HEK293T (cell line): Measurements from ENCODE around the gene TRRAP.
A peak's percentile ranks its signal among the peaks of the same experiment; 100 is the strongest.

Experiments
- CTCF ChIA-PET: fragments of 350-600 bp; formaldehyde crosslinking; extraction: SDS; loops from one replicate; lab custom pipeline; 2021; ENCODE audit warnings: antibody characterized with exemption, inconsistent platforms; lab: Yijun Ruan, JAX
- POLR2A ChIA-PET: fragments of 350-600 bp; formaldehyde crosslinking; extraction: SDS; loops from one replicate; lab custom pipeline; 2020; ENCODE audit warnings: antibody characterized with exemption, inconsistent platforms; lab: Yijun Ruan, JAX
- DNase-seq: peaks from one replicate; pipeline ENCODE4 v3.0.0; 2012; ENCODE audit warnings: mixed read lengths; ENCODE audit errors: extremely low spot score
- ARNT ChIP-seq: fragments of 450-650 bp; IDR thresholded peaks from 2 replicates; pipeline ENCODE4 v1.6.1; 2017; ENCODE audit warnings: mild to moderate bottlenecking
- BHLHE40 ChIP-seq: fragments of 450-650 bp; IDR thresholded peaks from 2 replicates; pipeline ENCODE4 v1.6.1; 2016; ENCODE audit warnings: mild to moderate bottlenecking, moderate library complexity, borderline replicate concordance
- CTBP1 ChIP-seq: fragments of 450-650 bp; IDR thresholded peaks from 2 replicates; pipeline ENCODE4 v1.6.1; 2016; ENCODE audit warnings: borderline replicate concordance
- ELF4 ChIP-seq: fragments of 450-650 bp; IDR thresholded peaks from 2 replicates; pipeline ENCODE4 v1.6.1; 2017; ENCODE audit warnings: antibody characterized with exemption
- FOXA1 ChIP-seq: fragments of 450-650 bp; IDR thresholded peaks from 2 replicates; pipeline ENCODE4 v1.6.1; 2016; ENCODE audit warnings: mild to moderate bottlenecking
- FOXK2 ChIP-seq: fragments of 450-650 bp; IDR thresholded peaks from 2 replicates; pipeline ENCODE4 v1.6.1; 2016; ENCODE audit warnings: mild to moderate bottlenecking
- FOXM1 ChIP-seq: fragments of 450-650 bp; IDR thresholded peaks from 2 replicates; pipeline ENCODE4 v1.6.1; 2017; ENCODE audit warnings: mild to moderate bottlenecking, borderline replicate concordance
- HDGF ChIP-seq: fragments of 450-650 bp; IDR thresholded peaks from 2 replicates; pipeline ENCODE4 v1.6.1; 2017; ENCODE audit warnings: antibody characterized with exemption, borderline replicate concordance
- L3MBTL2 ChIP-seq: fragments of 450-650 bp; conservative IDR thresholded peaks from 2 replicates; pipeline ENCODE4 v1.6.1; 2016; ENCODE audit warnings: mild to moderate bottlenecking
- LEF1 ChIP-seq: fragments of 450-650 bp; IDR thresholded peaks from 2 replicates; pipeline ENCODE4 v1.6.1; 2017; ENCODE audit warnings: mild to moderate bottlenecking, borderline replicate concordance
- NFRKB ChIP-seq: fragments of 450-650 bp; IDR thresholded peaks from 2 replicates; pipeline ENCODE4 v1.6.1; 2016; ENCODE audit warnings: mild to moderate bottlenecking, moderate library complexity
- SP1 ChIP-seq: fragments of 450-650 bp; IDR thresholded peaks from 2 replicates; pipeline ENCODE4 v1.6.1; 2017
- SUZ12 ChIP-seq: fragments of 450-650 bp; IDR thresholded peaks from 2 replicates; pipeline ENCODE4 v1.6.1; 2016; ENCODE audit warnings: mild to moderate bottlenecking
- TARDBP ChIP-seq: fragments of 450-650 bp; IDR thresholded peaks from 2 replicates; pipeline ENCODE4 v1.6.1; 2016
- ZNF384 ChIP-seq: fragments of 450-650 bp; IDR thresholded peaks from 2 replicates; pipeline ENCODE4 v1.6.1; 2016
- TF ChIP-seq, protein P1 (sequence below): fragments of 450-650 bp; IDR thresholded peaks from 2 replicates; pipeline ENCODE4 v1.6.1; 2016

Gene TRRAP

DNA sequence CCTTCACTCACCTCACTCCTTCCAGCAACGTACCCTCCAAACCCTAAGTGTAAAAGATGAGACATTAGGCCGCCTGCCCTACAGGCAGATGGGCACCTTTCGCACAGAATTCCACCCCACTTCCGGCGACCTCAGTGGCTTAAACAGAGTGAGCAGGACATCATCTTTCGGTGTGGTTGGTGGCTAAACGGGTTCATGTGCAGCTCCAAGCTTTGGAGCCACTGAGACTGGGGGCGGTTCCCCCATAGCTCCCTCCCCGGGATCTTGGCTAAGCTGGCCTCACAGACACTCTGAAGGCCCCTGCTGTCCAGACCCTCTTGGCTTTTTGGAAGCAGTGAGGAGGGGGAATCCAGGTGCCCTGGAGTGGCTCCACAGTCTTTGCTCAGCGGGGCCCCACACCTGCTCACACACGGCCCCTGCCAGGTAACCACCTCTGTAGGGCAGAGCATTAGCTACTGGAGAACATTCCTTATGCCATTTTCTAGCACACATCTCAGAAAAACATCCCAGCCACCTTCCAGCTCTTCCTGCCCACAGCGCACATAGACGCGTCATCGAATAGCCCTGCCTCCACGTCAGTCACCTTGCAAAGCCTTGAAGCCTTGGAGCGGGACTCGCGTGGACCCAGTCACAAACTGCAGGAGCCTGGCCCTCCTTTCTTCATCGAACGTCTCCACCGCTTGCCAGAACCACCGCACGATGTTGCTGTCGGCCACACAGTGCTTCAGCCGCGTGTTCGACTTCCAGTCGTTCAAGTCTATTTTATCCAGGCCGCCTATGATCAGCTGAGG lies 156.8 kb downstream of the TRRAP start:
- ChIA-PET CTCF (interaction anchor here (1.3 kb wide), 1 partner anchor 54 kb away, joined by 9 read pairs; no protein-coding TSS in a partner anchor), POLR2A (no interaction called here)
- TF ChIP-seq BHLHE40: no peak
- no peak for TF ChIP-seq FOXA1
- no peak for TF ChIP-seq HDGF
- no peak for TF ChIP-seq TARDBP
- TF ChIP-seq, protein P1, sequence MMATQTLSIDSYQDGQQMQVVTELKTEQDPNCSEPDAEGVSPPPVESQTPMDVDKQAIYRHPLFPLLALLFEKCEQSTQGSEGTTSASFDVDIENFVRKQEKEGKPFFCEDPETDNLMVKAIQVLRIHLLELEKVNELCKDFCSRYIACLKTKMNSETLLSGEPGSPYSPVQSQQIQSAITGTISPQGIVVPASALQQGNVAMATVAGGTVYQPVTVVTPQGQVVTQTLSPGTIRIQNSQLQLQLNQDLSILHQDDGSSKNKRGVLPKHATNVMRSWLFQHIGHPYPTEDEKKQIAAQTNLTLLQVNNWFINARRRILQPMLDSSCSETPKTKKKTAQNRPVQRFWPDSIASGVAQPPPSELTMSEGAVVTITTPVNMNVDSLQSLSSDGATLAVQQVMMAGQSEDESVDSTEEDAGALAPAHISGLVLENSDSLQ: no peak
- no peak for TF ChIP-seq SP1
- no peak for TF ChIP-seq ZNF384
- no peak for TF ChIP-seq FOXK2
- no peak for TF ChIP-seq FOXM1
- TF ChIP-seq SUZ12: no peak
- DNase-seq: no peak

DNA sequence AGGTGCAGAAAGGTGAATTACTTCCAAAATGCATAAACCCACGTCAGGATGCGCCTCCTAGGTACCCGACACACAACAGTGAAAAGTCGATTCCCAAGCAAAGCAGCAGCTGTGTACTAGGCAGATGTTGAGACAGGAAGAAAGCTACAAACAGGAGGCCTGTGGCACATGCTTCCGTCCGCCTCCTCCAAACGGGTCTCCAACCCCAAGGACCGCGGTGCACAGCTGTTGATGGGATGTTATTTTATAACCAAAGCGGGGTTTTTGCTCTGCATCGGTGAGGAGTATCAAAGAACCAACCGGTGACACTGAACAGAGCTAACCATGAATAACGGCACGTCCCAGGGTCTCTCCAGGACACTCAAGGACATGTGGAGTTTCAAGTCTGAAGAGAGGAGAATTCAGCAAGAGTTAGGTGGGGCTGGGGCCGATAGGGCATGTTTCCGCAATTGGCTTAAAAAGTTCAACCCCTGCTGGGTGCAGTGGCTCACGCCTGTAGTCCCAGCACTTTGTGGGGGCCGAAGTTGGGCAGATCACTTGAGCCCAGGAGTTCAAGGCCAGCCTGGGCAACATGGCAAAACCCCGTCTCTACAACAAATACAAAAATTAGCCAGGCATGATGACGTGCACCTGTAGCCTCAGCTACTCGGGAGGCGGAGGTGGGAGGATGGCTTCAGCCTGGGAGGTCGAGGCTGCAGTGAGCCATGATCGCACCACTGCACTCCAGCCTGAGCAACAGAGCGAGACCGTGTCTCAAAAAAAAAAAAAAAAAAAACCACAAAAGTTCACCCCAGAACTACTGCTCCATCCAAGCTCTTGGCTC lies 157.6 kb downstream of the TRRAP start:
- CTCF ChIA-PET: interaction anchor here (1.3 kb wide), 1 partner anchor 55 kb away, joined by 9 read pairs; no protein-coding TSS in a partner anchor
- POLR2A ChIA-PET: no interaction called here
- no peak for DNase-seq
- TF ChIP-seq FOXM1: no peak
- TF ChIP-seq BHLHE40: no peak
- TF ChIP-seq SUZ12: no peak
- no peak for TF ChIP-seq ZNF384
- no peak for TF ChIP-seq ELF4
- TF ChIP-seq CTBP1: no peak
- no peak for TF ChIP-seq LEF1
- TF ChIP-seq SP1: no peak
- no peak for TF ChIP-seq L3MBTL2
- TF ChIP-seq, protein P1: no peak
- TF ChIP-seq NFRKB: no peak
- TF ChIP-seq FOXK2: no peak
- TF ChIP-seq HDGF: no peak
- no peak for TF ChIP-seq ARNT

DNA sequence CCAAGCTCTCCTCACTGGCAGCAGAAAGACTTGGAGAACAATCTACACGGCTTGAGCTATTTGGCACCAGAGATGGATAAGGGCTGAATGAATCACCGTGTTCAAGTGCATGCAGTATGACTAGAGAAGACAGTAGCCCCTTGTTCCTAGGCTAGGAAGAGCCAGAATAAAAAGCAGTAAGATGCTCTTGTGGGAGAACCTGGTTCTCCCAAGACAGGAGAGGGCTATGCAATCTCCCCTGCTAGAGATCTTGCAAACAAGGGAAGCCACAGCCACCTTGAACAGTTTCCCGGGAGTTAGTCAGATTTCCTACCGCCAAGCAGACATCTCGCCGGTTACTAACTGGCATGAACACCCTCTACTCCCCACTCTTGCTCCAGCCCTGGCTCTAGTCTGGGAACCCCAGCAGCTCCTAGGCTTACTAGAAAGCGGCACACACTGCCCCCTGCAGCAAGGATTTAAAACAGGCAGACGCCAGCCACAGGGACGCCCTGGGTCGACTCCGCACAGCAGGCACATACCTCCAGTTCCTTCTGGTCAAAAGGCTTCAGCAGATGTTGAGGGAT lies 158.3 kb downstream of the TRRAP start:
- DNase-seq: peak; percentile 51
- TF ChIP-seq ZNF384 (no peak), SP1 (no peak), FOXA1 (no peak), LEF1 (no peak), L3MBTL2 (no peak), ARNT (no peak)
- CTCF ChIA-PET: interaction anchor here (0.7 to 1.3 kb wide), 2 partner anchors 56 to 102 kb away, joined by 4 to 9 read pairs; no protein-coding TSS in a partner anchor
- POLR2A ChIA-PET: no interaction called here

DNA sequence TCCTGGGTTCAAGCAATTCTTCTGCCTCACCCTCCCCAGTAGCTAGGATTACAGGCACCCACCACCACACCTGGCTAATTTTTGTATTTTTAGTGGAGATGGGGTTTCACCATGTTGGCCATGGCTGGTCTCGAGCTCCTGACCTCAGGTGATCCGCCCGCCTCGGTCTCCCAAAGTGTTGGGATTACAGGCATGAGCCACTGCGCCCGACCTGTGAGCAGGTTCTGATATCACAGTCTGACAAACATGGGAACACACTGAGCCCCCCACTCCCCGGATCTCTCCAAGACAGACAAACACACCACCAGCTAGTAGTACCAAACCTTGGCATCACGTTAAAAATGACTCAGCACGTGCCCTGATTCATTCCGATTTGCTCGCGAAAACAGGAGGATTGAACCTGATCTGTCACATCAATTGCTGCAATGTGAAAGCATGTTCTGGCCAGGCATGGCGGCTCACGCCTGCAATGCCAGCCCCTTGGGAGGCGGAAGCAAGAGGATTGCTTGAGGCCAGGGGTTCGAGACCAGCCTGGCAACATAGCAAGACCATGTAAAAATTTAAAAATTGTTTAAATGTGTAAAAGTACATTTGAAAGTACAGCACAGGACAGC lies 159.1 kb downstream of the TRRAP start:
- ChIA-PET CTCF (no interaction called here), POLR2A (no interaction called here)
- TF ChIP-seq NFRKB: no peak
- TF ChIP-seq HDGF: no peak
- no peak for TF ChIP-seq L3MBTL2
- TF ChIP-seq TARDBP: no peak
- no peak for TF ChIP-seq FOXA1
- TF ChIP-seq, protein P1: no peak
- no peak for TF ChIP-seq ZNF384
- no peak for TF ChIP-seq FOXM1
- no peak for TF ChIP-seq SUZ12
- TF ChIP-seq ELF4: no peak
- TF ChIP-seq FOXK2: no peak
- no peak for TF ChIP-seq BHLHE40
- TF ChIP-seq ARNT: no peak
- no peak for TF ChIP-seq CTBP1
- no peak for TF ChIP-seq LEF1
- no peak for DNase-seq

GRCh38 chr7:99038086-99038855 lies 159.9 kb downstream of the TRRAP start:
- no peak for DNase-seq
- POLR2A ChIA-PET: no interaction called here
- CTCF ChIA-PET: interaction anchor here (0.6 to 0.7 kb wide), 2 partner anchors 36 to 99 kb away, joined by 3 read pairs; no protein-coding TSS in a partner anchor
- TF ChIP-seq TARDBP (no peak), SUZ12 (no peak), LEF1 (no peak)
